Epithelial cell of proximal tubule (primary cell): ENCODE measurements around the gene CPVL. TPM values are rescaled to one million over a fixed set of nuclear protein-coding genes. Genes with fewer than 3 reads are reported as not detected.

Source experiments
- DNase-seq: peaks from one replicate; pipeline ENCODE4 v3.0.0-alpha.2; 2011; ENCODE audit warnings: low read depth
- H3K4me3 ChIP-seq: 2 replicates; pipeline ENCODE4 v1.5.1; 2011; ENCODE audit warnings: low read depth, mild to moderate bottlenecking, low read length
- total RNA-seq: library from RNA; depleted of rRNA; stranded (reverse); fragments of >200 nt; gene quantifications from 2 replicates; pipeline ENCODE4 v1.2.3, GENCODE V29; 2015
- TF ChIP-seq, protein P1 (sequence below): conservative IDR thresholded peaks from 2 replicates; pipeline ENCODE4 v1.5.1; 2012; ENCODE audit warnings: low read depth, mild to moderate bottlenecking, low read length

Gene CPVL
- total RNA-seq, 1 donor from 2014 or later = 12.0 TPM

DNA sequence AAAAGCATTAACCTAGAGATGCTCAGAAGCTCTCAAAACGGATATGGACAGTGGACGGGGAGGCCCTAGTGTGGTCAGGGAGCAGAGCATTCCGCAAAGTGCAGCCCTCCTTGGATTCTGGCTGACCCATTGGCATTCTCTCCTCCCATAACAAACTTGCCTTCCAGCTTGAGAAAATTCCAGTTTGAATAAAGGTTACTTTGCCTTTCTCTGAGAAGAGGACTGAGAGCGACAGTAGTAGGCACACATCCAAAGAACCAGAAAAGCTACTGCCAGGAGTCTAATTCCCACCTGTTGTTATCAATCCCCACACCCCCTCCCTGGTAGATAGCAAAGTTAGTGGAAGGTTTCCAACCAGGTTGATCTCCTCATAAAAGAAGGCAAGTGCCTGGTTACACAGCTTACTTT lies 103.5 kb downstream of the CPVL start:
- TF ChIP-seq, protein P1, sequence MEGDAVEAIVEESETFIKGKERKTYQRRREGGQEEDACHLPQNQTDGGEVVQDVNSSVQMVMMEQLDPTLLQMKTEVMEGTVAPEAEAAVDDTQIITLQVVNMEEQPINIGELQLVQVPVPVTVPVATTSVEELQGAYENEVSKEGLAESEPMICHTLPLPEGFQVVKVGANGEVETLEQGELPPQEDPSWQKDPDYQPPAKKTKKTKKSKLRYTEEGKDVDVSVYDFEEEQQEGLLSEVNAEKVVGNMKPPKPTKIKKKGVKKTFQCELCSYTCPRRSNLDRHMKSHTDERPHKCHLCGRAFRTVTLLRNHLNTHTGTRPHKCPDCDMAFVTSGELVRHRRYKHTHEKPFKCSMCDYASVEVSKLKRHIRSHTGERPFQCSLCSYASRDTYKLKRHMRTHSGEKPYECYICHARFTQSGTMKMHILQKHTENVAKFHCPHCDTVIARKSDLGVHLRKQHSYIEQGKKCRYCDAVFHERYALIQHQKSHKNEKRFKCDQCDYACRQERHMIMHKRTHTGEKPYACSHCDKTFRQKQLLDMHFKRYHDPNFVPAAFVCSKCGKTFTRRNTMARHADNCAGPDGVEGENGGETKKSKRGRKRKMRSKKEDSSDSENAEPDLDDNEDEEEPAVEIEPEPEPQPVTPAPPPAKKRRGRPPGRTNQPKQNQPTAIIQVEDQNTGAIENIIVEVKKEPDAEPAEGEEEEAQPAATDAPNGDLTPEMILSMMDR = no peak
- no peak overlapping the region for H3K4me3 ChIP-seq
- no peak for DNase-seq

DNA sequence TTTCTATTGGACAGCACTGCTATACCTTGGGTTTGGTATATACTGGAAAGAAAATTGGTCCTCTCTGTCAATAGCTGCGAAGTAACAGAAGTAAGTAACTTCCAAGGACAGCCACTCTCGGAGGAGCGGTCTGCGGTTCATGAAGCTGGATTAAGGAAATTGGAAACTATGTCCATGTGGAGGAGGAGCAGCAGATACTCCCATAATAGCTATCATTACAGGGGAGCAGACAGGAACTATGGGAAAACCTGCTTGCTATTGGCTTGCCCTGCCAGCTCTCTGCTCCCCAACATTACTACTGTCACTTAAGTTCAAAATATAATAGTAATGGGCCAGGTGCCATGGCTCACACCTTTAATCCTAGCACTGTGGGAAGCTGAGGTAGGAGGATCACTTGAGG lies 104.3 kb downstream of the CPVL start:
- TF ChIP-seq, protein P1 = no peak
- no peak for DNase-seq
- H3K4me3 ChIP-seq = no peak overlapping the region

DNA sequence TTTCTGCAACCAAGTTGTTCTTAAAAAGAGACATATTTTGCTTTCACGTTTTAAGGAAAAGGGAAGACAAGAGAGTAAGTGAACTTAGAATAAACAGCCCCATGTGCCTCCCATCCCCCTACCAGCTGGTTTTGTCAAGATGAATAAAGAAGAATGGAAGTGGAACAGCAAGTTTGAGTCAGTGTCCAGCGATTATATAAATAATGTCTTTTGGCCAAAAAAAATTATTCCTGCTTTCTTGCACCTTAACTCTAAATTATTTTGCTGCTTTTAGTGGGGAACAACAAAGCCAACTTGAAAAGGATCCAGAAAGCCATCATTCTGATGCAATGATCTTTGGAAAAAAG lies 105.8 kb downstream of the CPVL start:
- TF ChIP-seq, protein P1 = no peak

DNA sequence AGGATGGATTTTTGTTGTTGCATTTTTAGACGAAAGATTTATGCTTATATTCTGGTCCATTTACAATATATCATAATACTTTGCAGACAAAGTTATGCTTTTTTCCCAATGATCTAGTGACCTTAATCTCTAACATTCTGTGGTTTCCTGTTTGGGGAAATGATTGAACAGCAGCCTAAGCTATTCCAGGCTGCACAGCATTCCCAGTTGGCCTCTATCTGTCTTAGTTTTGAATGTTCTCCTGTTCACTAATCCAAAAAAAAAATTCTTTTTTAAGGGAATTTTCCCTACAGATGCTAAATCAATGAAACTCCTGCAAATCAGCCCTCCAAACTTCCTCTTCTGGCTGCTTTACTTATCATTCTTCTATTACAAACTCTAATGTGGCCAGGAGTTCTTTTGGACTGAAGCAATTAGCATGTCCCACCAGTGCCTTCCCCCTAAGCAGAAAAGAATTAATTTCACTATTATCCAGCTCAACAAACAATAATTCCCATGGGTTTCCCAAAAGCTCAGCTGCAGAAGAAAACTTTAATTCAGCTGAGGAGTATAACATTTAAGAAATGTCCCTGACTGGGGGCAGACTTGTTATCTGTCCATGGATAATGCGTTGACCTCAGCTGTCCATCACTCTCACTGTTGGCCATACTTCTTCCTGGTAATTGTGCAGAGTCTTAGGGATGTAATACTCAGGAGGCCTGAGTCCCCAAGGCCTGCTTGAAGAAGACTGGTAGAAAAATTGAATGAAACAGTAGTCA lies 106.3 kb downstream of the CPVL start:
- no peak for DNase-seq
- TF ChIP-seq, protein P1 = no peak
- no peak overlapping the region for H3K4me3 ChIP-seq

More for the DNA sequence above, 105.8 kb downstream of the CPVL start:
- DNase-seq = no peak
- no peak overlapping the region for H3K4me3 ChIP-seq

DNA sequence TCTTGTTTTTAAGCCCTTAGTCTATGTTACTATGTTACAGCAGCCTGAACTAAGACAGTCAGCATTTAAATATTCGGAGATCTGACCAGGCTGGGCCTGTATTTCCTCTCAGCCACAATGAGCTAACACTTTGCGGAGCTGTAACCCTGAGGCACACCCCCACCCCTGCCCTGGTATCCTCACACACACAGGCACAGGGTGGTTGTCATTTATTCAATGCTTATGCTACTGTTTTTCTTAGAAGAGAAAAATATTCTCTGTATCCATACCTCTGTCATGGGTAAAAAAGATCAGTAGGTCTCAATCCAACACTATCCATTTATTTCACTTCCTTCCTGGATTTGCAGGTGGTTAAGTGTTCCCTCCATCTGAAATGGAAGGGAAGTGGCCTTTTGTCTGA lies 107.9 kb downstream of the CPVL start:
- TF ChIP-seq, protein P1 = no peak
- DNase-seq = no peak

DNA sequence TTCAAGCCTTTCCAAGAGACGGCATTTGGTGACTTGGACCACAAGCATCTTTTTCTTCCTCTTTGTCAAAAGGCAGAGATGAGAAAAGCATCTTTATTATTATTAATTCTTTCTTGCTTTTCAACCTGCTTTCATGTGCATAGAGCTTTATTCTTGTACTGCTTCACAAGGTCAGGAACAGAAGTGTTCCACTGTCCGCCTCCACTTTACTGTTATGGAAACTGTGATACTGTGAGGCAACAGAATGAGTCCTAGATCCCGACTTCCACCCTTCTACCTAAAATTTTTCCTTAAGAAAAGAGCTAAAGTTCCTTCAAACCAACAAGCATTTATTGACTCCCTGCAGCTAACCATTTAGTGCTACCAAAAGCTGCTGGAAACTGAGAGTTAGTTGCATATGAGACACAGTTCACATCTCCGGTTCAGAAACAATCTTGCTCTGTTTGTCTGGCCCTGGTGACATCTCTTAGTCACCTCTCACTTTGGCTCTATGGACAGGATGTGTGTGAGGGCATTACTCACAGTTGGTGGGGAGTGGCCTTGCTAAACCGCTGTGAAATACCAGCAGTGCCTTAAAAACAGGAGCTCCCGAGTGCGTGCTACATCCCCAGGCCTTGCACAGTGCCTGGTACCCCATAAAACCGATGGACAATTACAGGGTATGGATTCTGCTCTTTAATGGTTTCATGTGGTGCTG lies 111.1 kb downstream of the CPVL start:
- DNase-seq = peak; percentile 36
- TF ChIP-seq, protein P1 = no peak
- no peak overlapping the region for H3K4me3 ChIP-seq

More for the DNA sequence above, 107.9 kb downstream of the CPVL start:
- no peak overlapping the region for H3K4me3 ChIP-seq
